Measurements from ENCODE around the gene GRAMD1B. TPM values are rescaled to one million over a fixed set of nuclear protein-coding genes. Genes with fewer than 3 reads are reported as not detected.

Gene GRAMD1B
- total RNA-seq, 1 experiment from 2014 or later, result 12.7 TPM

DNA sequence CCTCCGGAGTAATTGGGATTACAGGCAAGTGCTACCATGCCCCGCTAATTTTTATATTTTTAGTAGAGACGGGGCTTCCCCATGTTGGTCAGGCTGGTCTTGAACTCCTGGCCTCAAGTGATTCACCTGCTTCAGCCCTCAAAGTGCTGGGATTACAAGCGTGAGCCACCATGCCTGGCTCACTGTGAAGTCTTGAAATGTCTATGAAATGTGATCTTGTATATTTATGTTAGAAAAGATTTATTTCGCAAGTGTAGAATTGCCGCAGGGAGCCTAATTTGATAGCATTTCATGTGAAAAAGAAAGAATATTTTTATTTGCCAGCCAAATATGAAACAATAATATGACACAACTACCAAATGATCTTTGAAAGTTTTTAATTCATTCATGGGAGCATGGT, 52.1 kb downstream of the GRAMD1B start:
- Histone ChIP-seq H3K4me1 (ENCODE audit: control insufficient read depth in 1 of 2, insufficient read depth in 2 of 2, low read length in 2 of 2) (peaks cover 0 to 22% of the 10 kb centered on the region in 2 experiments; a peak in 2 of 4 replicates), H4K20me1 (ENCODE audit: insufficient read depth) (no peaks in the 10 kb centered on the region), H3K27ac (ENCODE audit: low read depth, low read length) (no peak overlapping the region), H3K4me3 (replicated peaks in 1 of 2; ENCODE audit: low read depth in 1 of 2, low read length in 2 of 2) (no peak overlapping the region), H3K36me3 (ENCODE audit: control insufficient read depth in 1 of 2, insufficient read depth in 2 of 2, low read length in 2 of 2) (no peaks in the 10 kb centered on the region), H3K9me2 (ENCODE audit: insufficient read depth) (no peaks in the 10 kb centered on the region), H3K4me2 (ENCODE audit: low read length) (no peak overlapping the region), H3K27me3 (ENCODE audit: insufficient read depth, low read length) (no peaks in the 10 kb centered on the region), H3K9ac (ENCODE audit: low read length) (no peak overlapping the region), H3K9me3 (ENCODE audit: control insufficient read depth in 1 of 2, insufficient read depth in 1 of 2, low read depth in 1 of 2, low read length in 2 of 2) (no peaks in the 10 kb centered on the region), H3K79me2 (ENCODE audit: insufficient read depth, low read length) (no peaks in the 10 kb centered on the region), H2AFZ (ENCODE audit: low read depth, low read length, poor library complexity, severe bottlenecking) (no peak overlapping the region)
- ChIA-PET POLR2A (no interaction called here), RAD21 (ENCODE audit: low non-redundant PET in 1 of 2, low total read pairs in 2 of 2, uncharacterized antibody in 2 of 2, unreplicated experiment in 2 of 2) (no interaction called here), CTCF (interaction anchor here (0.9 to 1.1 kb wide), 2 partner anchors 75 kb away, joined by 3 to 7 read pairs; no protein-coding TSS in a partner anchor)
- DNase-seq (ENCODE audit: low read depth, low spot score), result no peak
- intact Hi-C loops (cut with micrococcal nuclease), result no loop called here
- ATAC-seq, result no peak
- TF ChIP-seq EZH2 (IDR thresholded peaks at IDR 0.05), result no peak
- no peak for TF ChIP-seq EGR1 (IDR thresholded peaks at IDR 0.05; ENCODE audit: low read depth)
- TF ChIP-seq YY1 (IDR thresholded peaks at IDR 0.05; ENCODE audit: extremely low read depth, insufficient replicate concordance, low read depth, low read length), result no peak
- no peak for TF ChIP-seq JUND (IDR thresholded peaks at IDR 0.05)
- no peak for TF ChIP-seq ATF3 (IDR thresholded peaks at IDR 0.05)
- TF ChIP-seq ZFX (IDR thresholded peaks at IDR 0.05), result no peak
- no peak for TF ChIP-seq POLR2A (IDR thresholded peaks at IDR 0.05; ENCODE audit: borderline replicate concordance, extremely low read depth, insufficient read depth, insufficient read length)
- TF ChIP-seq RAD21 (IDR thresholded peaks at IDR 0.05; ENCODE audit: low read depth), result no peak
- TF ChIP-seq POLR2AphosphoS5 (IDR thresholded peaks at IDR 0.05; ENCODE audit: low read depth, low read length), result no peak
- no peak for TF ChIP-seq REST (IDR thresholded peaks at IDR 0.05; ENCODE audit: low read depth)
- TF ChIP-seq ZNF274 (IDR thresholded peaks at IDR 0.05; ENCODE audit: low read depth, low read length), result no peak
- TF ChIP-seq EZH2phosphoT487 (IDR thresholded peaks at IDR 0.05; ENCODE audit: borderline replicate concordance), result no peak
- TF ChIP-seq CBX3 (IDR thresholded peaks at IDR 0.05; ENCODE audit: low read depth), result no peak
- no peak for TF ChIP-seq CEBPB (IDR thresholded peaks at IDR 0.05; ENCODE audit: low read depth)
- no TSS peak for BruUV-seq (replicated peaks)
